HG03460 (cell line): ENCODE measurements around the gene SH3RF3.

Experiments
- ATAC-seq: cut with Tn5 transposase; IDR thresholded peaks from one replicate; pipeline ENCODE4 v1.9.1; 2021; ENCODE audit not compliant: unreplicated experiment

SH3RF3 gene

GRCh38 chr2:109444916-109445315, 315.9 kb downstream of the SH3RF3 start:
- ATAC-seq, result no peak

GRCh38 chr2:109446278-109447131, 317.5 kb downstream of the SH3RF3 start:
- ATAC-seq, result no peak

GRCh38 chr2:109447251-109447661, 318.3 kb downstream of the SH3RF3 start:
- ATAC-seq, result no peak

- no peak for ATAC-seq
These were observed 318.8 kb downstream of the SH3RF3 start for GRCh38 chr2:109447776-109448175.

- ATAC-seq, result no peak
These were observed 319.2 kb downstream of the SH3RF3 start for GRCh38 chr2:109448207-109448606.

GRCh38 chr2:109448946-109449788, 320.2 kb downstream of the SH3RF3 start:
- ATAC-seq, result no peak

- no peak for ATAC-seq
These were observed 321.7 kb downstream of the SH3RF3 start for GRCh38 chr2:109450574-109451273.

GRCh38 chr2:109451671-109452070, 322.7 kb downstream of the SH3RF3 start:
- no peak for ATAC-seq

- ATAC-seq, result no peak
These were observed 323.6 kb downstream of the SH3RF3 start for GRCh38 chr2:109452318-109453305.

GRCh38 chr2:109453371-109453995, 324.5 kb downstream of the SH3RF3 start:
- ATAC-seq, result no peak

GRCh38 chr2:109454304-109454703, 325.3 kb downstream of the SH3RF3 start:
- no peak for ATAC-seq

- ATAC-seq, result no peak
These were observed 325.9 kb downstream of the SH3RF3 start for GRCh38 chr2:109454765-109455394.

GRCh38 chr2:109455731-109456691, 327.0 kb downstream of the SH3RF3 start:
- ATAC-seq, result no peak

- ATAC-seq, result no peak
These were observed 327.8 kb downstream of the SH3RF3 start for GRCh38 chr2:109456776-109457175.

GRCh38 chr2:109457366-109457765, 328.4 kb downstream of the SH3RF3 start:
- ATAC-seq, result no peak

- ATAC-seq, result no peak
These were observed 328.8 kb downstream of the SH3RF3 start for GRCh38 chr2:109457794-109458193.

- no peak for ATAC-seq
These were observed 329.5 kb downstream of the SH3RF3 start for GRCh38 chr2:109458512-109458911.

GRCh38 chr2:109459485-109459884, 330.5 kb downstream of the SH3RF3 start:
- ATAC-seq, result no peak
